ENCODE measurements around the gene COL6A6. TPM values are rescaled to one million over a fixed set of nuclear protein-coding genes. Genes with fewer than 3 reads are reported as not detected.
A peak's percentile ranks its signal among the peaks of the same experiment; 100 is the strongest.

COL6A6 gene, protein sequence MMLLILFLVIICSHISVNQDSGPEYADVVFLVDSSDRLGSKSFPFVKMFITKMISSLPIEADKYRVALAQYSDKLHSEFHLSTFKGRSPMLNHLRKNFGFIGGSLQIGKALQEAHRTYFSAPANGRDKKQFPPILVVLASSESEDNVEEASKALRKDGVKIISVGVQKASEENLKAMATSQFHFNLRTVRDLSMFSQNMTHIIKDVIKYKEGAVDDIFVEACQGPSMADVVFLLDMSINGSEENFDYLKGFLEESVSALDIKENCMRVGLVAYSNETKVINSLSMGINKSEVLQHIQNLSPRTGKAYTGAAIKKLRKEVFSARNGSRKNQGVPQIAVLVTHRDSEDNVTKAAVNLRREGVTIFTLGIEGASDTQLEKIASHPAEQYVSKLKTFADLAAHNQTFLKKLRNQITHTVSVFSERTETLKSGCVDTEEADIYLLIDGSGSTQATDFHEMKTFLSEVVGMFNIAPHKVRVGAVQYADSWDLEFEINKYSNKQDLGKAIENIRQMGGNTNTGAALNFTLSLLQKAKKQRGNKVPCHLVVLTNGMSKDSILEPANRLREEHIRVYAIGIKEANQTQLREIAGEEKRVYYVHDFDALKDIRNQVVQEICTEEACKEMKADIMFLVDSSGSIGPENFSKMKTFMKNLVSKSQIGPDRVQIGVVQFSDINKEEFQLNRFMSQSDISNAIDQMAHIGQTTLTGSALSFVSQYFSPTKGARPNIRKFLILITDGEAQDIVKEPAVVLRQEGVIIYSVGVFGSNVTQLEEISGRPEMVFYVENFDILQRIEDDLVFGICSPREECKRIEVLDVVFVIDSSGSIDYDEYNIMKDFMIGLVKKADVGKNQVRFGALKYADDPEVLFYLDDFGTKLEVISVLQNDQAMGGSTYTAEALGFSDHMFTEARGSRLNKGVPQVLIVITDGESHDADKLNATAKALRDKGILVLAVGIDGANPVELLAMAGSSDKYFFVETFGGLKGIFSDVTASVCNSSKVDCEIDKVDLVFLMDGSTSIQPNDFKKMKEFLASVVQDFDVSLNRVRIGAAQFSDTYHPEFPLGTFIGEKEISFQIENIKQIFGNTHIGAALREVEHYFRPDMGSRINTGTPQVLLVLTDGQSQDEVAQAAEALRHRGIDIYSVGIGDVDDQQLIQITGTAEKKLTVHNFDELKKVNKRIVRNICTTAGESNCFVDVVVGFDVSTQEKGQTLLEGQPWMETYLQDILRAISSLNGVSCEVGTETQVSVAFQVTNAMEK (N-terminal part only)
- not detected in 2 replicates for total RNA-seq (2021)
- Bru-seq, nascent RNA = percentile 1 among the genes with signal in this experiment
- percentile 2 among the genes with signal in this experiment for BruChase-seq, experiment 1, labeled RNA remaining after a 2-hour chase
- BruChase-seq, experiment 2, labeled RNA remaining after a 6-hour chase = percentile 1 among the genes with signal in this experiment
- long read RNA-seq, partial matches to known transcripts = 0 of 2 reads
- long read RNA-seq, other reads (novel, unspliced or antisense) = 2 of 2 reads

DNA sequence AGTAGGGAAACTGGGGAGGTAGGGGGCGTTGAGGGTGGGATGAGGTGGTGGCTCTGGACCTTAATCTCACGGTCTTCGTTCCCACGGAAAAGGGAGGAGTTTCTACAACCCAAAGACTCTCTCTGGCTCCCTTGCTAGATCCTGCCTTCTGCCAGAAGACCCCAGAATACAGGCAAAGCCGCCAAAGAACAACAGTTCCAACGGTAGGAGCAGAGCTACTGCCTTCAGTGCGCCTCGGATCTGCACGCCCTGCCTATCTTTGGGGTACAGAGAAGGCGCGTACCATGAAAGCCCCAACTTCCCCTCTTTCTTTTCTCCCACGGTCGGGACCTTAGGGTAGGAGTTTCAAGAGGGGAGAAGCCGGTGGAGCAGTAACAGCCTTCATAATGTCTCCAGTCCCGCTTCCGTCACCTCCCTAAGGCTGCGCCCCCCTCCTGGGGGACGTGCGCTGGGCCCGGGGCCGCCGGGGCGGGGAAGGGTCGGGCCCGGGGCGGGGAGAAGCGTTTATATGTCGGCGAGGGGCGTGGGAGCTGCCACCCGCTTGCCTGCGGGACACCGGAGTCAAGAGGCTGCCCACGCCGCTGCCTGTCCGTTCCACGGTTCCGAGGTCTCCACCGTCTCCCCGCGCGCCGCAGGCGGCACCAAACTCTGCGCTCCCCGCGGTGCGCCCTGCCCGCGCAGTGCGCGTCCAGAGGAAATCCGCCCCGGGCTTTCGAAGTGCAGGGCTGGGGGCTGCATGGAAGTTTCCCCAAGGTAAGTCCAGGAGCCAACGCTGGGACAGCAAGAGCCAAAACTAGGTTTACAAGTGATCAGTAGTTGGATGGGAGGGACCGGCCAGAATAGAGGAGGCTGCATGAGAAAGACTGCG lies at the start of gene COL6A6:
Gene COL6A6, plus strand, starts transcription at position 533 of the 868 bp plus-strand sequence. CDS start 43,188 bp downstream, outside the sequence.
- Histone ChIP-seq H3K9me2 (ENCODE audit: insufficient read depth) (no peaks in the 10 kb centered on the region), H3K27ac (no peak within 1 kb of the TSS), H3K27me3 (ENCODE audit: insufficient read depth, low read depth) (peaks cover 45% of the 10 kb centered on the region), H3K4me1 (replicated peaks; ENCODE audit: insufficient read depth) (no peaks in the 10 kb centered on the region), H4K20me1 (ENCODE audit: insufficient read depth) (no peaks in the 10 kb centered on the region), H3K4me3 (no peak within 1 kb of the TSS), H3K79me2 (ENCODE audit: low read depth) (no peaks in the 10 kb centered on the region), H3K36me3 (ENCODE audit: low read depth) (no peaks in the 10 kb centered on the region), H3K9me3 (ENCODE audit: insufficient read depth, low read depth) (no peaks in the 10 kb centered on the region), H3K4me2 (no peak within 1 kb of the TSS), H3F3A (ENCODE audit: insufficient read depth, low read depth) (no peaks in the 10 kb centered on the region), H2AFZ (no peak within 1 kb of the TSS)
- no TSS peak for BruUV-seq (replicated peaks)
- intact Hi-C loops (cut with micrococcal nuclease; ENCODE audit: unreplicated experiment) = no loop called here
- POLR2A ChIA-PET (ENCODE audit: unreplicated experiment) = no interaction called here
- TF ChIP-seq, protein P1, sequence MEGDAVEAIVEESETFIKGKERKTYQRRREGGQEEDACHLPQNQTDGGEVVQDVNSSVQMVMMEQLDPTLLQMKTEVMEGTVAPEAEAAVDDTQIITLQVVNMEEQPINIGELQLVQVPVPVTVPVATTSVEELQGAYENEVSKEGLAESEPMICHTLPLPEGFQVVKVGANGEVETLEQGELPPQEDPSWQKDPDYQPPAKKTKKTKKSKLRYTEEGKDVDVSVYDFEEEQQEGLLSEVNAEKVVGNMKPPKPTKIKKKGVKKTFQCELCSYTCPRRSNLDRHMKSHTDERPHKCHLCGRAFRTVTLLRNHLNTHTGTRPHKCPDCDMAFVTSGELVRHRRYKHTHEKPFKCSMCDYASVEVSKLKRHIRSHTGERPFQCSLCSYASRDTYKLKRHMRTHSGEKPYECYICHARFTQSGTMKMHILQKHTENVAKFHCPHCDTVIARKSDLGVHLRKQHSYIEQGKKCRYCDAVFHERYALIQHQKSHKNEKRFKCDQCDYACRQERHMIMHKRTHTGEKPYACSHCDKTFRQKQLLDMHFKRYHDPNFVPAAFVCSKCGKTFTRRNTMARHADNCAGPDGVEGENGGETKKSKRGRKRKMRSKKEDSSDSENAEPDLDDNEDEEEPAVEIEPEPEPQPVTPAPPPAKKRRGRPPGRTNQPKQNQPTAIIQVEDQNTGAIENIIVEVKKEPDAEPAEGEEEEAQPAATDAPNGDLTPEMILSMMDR (conservative IDR thresholded peaks at IDR 0.05) = no peak
- no peak for TF ChIP-seq EZH2 (IDR thresholded peaks at IDR 0.05; ENCODE audit: low read depth)
- CTCF ChIA-PET = no interaction called here
- no peak for DNase-seq

DNA sequence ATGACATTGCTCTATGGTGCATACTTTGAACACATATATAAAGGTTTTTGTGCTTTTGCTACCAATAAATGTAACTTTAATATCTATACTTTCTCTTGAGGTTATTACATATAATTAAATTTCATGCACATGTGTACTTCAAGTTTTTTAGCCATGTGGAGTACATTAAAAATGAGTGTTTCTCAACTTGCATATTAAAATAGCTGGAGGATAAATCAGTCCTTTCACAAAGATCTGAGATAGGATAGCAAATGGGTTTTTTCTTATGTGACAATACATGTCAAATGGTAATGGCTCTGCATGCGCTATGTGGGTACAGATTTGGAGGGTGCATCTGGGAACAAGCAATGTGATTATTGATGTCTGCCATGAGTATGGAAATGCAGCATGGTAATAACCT lies 48.7 kb upstream of the COL6A6 start:
- H3K79me2 ChIP-seq (ENCODE audit: low read depth) = no peaks in the 10 kb centered on the region
- no peaks in the 10 kb centered on the region for H3F3A ChIP-seq (ENCODE audit: insufficient read depth, low read depth)
- no TSS peak for BruUV-seq (replicated peaks)
- no peak overlapping the region for H3K27ac ChIP-seq
- CTCF ChIA-PET = no interaction called here
- POLR2A ChIA-PET (ENCODE audit: unreplicated experiment) = no interaction called here
- H3K9me3 ChIP-seq (ENCODE audit: insufficient read depth, low read depth) = no peaks in the 10 kb centered on the region
- H3K4me2 ChIP-seq = no peak overlapping the region
- no peak for DNase-seq
- no peaks in the 10 kb centered on the region for H3K27me3 ChIP-seq (ENCODE audit: insufficient read depth, low read depth)
- H3K9me2 ChIP-seq (ENCODE audit: insufficient read depth) = no peaks in the 10 kb centered on the region
- H2AFZ ChIP-seq = no peak overlapping the region
- intact Hi-C loops (cut with micrococcal nuclease; ENCODE audit: unreplicated experiment) = no loop called here
- no peaks in the 10 kb centered on the region for H4K20me1 ChIP-seq (ENCODE audit: insufficient read depth)
- no peaks in the 10 kb centered on the region for H3K4me1 ChIP-seq (replicated peaks; ENCODE audit: insufficient read depth)
- H3K36me3 ChIP-seq (ENCODE audit: low read depth) = no peaks in the 10 kb centered on the region
- H3K4me3 ChIP-seq = no peak overlapping the region
- no peak for TF ChIP-seq EZH2 (IDR thresholded peaks at IDR 0.05; ENCODE audit: low read depth)
- TF ChIP-seq, protein P1 (conservative IDR thresholded peaks at IDR 0.05) = no peak

All from PC-9 (cell line).